Caco-2 (cell line): Measurements from ENCODE around the gene GSTT2B. TPM values are rescaled to one million over a fixed set of nuclear protein-coding genes. Genes with fewer than 3 reads are reported as not detected.
A peak's percentile ranks its signal among the peaks of the same experiment; 100 is the strongest.
"Not testable (repeated sequence)": the region's sequence is repeated elsewhere in the genome, so short reads cannot be mapped to it uniquely, and the experiment has no call there.

ENCODE experiments used
- BruUV-seq: library from RNA; stranded (reverse); fragments of 400-500 nt; replicated peaks from 2 replicates; lab custom pipeline; 2021; lab: Mats Ljungman, UMichigan
- CTCF ChIA-PET: fragments of 300-600 bp; sonication (Branson Sonifier 250); formaldehyde crosslinking; loops from one replicate; lab custom pipeline; 2022; ENCODE audit warnings: antibody characterized with exemption; lab: Charles Lee
- POLR2A ChIA-PET: fragments of 300-600 bp; sonication (Branson Sonifier 250); formaldehyde crosslinking; loops from one replicate; lab custom pipeline; 2022; ENCODE audit warnings: antibody characterized with exemption; lab: Charles Lee
- DNase-seq, 2 experiments: peaks; one replicate each; pipeline versions ENCODE4 v3.0.0 to v3.0.0-alpha.2; 2020 to 2022
- H3K27me3 ChIP-seq: replicated peaks from 2 replicates; pipeline ENCODE4 v1.6.0; 2011; ENCODE audit warnings: low read length; ENCODE audit not compliant: control insufficient read depth, insufficient read depth
- H3K36me3 ChIP-seq: 2 replicates; pipeline ENCODE4 v1.5.1; 2011; ENCODE audit warnings: low read length; ENCODE audit not compliant: control insufficient read depth, insufficient read depth
- H3K4me1 ChIP-seq: fragments of 250-450 bp; sonication (Bioruptor Pico); 2 replicates; pipeline ENCODE4 v1.5.1; 2020; ENCODE audit warnings: mild to moderate bottlenecking
- H3K4me3 ChIP-seq: 2 replicates; pipeline ENCODE4 v1.5.1; 2011; ENCODE audit warnings: low read depth, mild to moderate bottlenecking, control low read depth, low read length
- H3K9me3 ChIP-seq: fragments of 250-450 bp; sonication (Bioruptor Pico); 2 replicates; pipeline ENCODE4 v1.5.1; 2020; ENCODE audit warnings: mild to moderate bottlenecking, moderate library complexity
- H3K27ac Mint-ChIP-seq: one replicate; pipeline ENCODE4 v1.8.0; 2022; ENCODE audit warnings: mixed read lengths; ENCODE audit not compliant: unreplicated experiment
- H3K27me3 Mint-ChIP-seq: one replicate; pipeline ENCODE4 v1.8.0; 2022; ENCODE audit warnings: mixed read lengths; ENCODE audit not compliant: insufficient read depth, unreplicated experiment
- H3K36me3 Mint-ChIP-seq: one replicate; pipeline ENCODE4 v1.8.0; 2022; ENCODE audit warnings: mild to moderate bottlenecking, mixed read lengths; ENCODE audit not compliant: insufficient read depth, unreplicated experiment
- H3K4me1 Mint-ChIP-seq: one replicate; pipeline ENCODE4 v1.8.0; 2022; ENCODE audit warnings: low read depth, mixed read lengths; ENCODE audit not compliant: unreplicated experiment
- H3K4me3 Mint-ChIP-seq: one replicate; pipeline ENCODE4 v1.8.0; 2022; ENCODE audit warnings: mild to moderate bottlenecking, moderate library complexity, mixed read lengths; ENCODE audit not compliant: unreplicated experiment
- H3K9me3 Mint-ChIP-seq: one replicate; pipeline ENCODE4 v1.8.0; 2022; ENCODE audit warnings: mixed read lengths; ENCODE audit not compliant: unreplicated experiment
- CTCF ChIP-seq, 2 experiments: fragments of 200-600 bp in 1 of 2; IDR thresholded peaks; 1 replicate in 1 of 2; 2 replicates in 1 of 2; pipeline versions ENCODE4 v1.5.1 to v1.8.0; 2011 to 2022; ENCODE audit warnings: antibody characterized with exemption in 1 of 2, control low read depth in 1 of 2, inconsistent platforms in 1 of 2, low read depth in 1 of 2, low read length in 1 of 2, mild to moderate bottlenecking in 1 of 2, moderate library complexity in 1 of 2; ENCODE audit not compliant: insufficient read depth in 1 of 2, severe bottlenecking in 1 of 2, unreplicated experiment in 1 of 2
- intact Hi-C: fragments of 100-400 bp; cut with micrococcal nuclease; formaldehyde crosslinking; loops from one replicate; pipeline ENCODE4 v1.10.0; 2022; ENCODE audit not compliant: unreplicated experiment
- total RNA-seq: library from RNA; stranded (reverse); gene quantifications from 2 replicates; pipeline ENCODE4 v1.2.3, GENCODE V29; 2022

GSTT2B gene
- total RNA-seq, 1 experiment from 2014 or later = 9.6 TPM

DNA sequence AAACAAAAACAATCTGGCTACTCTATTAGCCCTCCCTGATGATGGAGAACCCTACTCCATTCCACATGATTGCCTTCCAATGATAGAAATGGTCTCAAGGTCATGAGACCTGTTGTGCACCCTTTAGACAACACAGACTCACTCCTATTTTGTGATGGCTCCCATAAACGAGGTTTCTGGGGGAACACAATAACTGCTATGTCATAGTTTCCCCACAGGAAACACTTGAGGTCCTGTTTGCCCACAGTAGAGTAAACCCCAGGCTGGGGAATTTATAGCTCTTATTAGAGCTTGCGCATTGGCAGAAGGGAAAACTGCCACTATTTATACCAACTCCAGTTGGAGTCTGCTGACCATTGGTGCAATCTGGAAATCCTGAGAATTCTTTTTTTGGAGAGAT is 38.1 kb downstream of the GSTT2B start:
- no TSS peak for BruUV-seq

DNA sequence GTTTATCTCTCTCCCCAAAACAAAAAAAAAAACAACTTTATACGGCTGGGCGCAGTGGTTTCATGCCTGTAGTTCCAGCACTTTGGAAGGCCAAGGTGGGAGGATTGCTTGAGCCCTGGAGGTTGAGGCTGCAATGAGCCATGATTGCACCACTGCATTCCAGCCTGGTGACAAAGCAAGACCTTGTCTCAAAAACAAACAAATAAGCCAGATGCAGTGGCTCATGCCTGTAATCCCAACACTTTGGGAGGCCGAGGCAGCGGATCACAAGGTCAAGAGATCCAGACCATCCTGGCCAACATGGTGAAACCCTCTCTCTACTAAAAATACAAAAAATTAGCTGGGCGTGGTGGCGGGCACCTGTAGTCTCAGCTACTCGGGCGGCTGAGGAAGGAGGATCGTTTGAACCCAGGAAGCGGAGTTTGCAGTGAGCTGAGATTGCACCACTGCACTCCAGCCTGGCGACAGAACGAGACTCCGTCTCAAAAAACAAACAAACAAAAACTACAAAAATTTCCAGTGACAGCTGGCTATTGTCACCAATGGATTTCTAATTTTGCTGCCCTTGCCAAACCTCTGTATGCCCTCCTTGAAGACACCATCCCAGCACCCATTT is 39.3 kb downstream of the GSTT2B start:
- H3K27me3 Mint-ChIP-seq, H3K4me3 ChIP-seq, BruUV-seq, H3K36me3 Mint-ChIP-seq, H3K9me3 ChIP-seq, POLR2A ChIA-PET, H3K4me1 Mint-ChIP-seq, H3K27me3 ChIP-seq, intact Hi-C loops, H3K4me3 Mint-ChIP-seq, H3K27ac Mint-ChIP-seq, H3K36me3 ChIP-seq, H3K4me1 ChIP-seq, H3K9me3 Mint-ChIP-seq: not testable (repeated sequence)
- CTCF ChIA-PET = interaction anchor here (2.4 kb wide), 1 partner anchor 28 kb away, joined by 26 read pairs; the partner anchor contains the start of gene MIF
- DNase-seq = peak in 1 of 2 experiments; percentile 34

More for the DNA sequence above, 38.1 kb downstream of the GSTT2B start:
- Mint-ChIP-seq H3K36me3 (peaks cover 5% of the 10 kb centered on the region), H3K9me3 (no peaks in the 10 kb centered on the region), H3K4me3 (no peak overlapping the region), H3K27me3 (no peaks in the 10 kb centered on the region), H3K27ac (no peak overlapping the region), H3K4me1 (peaks cover 7% of the 10 kb centered on the region)
- H3K4me3 ChIP-seq = no peak overlapping the region
- H3K27me3 ChIP-seq = no peaks in the 10 kb centered on the region
- peaks cover 7% of the 10 kb centered on the region for H3K4me1 ChIP-seq
- no peak for DNase-seq
- CTCF ChIA-PET = no interaction called here
- POLR2A ChIA-PET = no interaction called here
- TF ChIP-seq CTCF (IDR thresholded peaks at IDR 0.05; ENCODE audit: insufficient read depth in 1 of 2, low read depth in 1 of 2, low read length in 1 of 2, severe bottlenecking in 1 of 2, unreplicated experiment in 1 of 2) = no peak
- peaks cover 7% of the 10 kb centered on the region; the same call in 1 of the 2 replicates for H3K9me3 ChIP-seq
- intact Hi-C loops = no loop called here
- H3K36me3 ChIP-seq = no peaks in the 10 kb centered on the region

- BruUV-seq, H3K27me3 Mint-ChIP-seq, H3K4me1 Mint-ChIP-seq, intact Hi-C loops, H3K36me3 Mint-ChIP-seq, H3K4me3 ChIP-seq, H3K9me3 ChIP-seq, DNase-seq, H3K9me3 Mint-ChIP-seq, H3K36me3 ChIP-seq, H3K27me3 ChIP-seq, H3K4me1 ChIP-seq: not testable (repeated sequence)
- peak overlapping the region; percentile 92 for H3K27ac Mint-ChIP-seq
- ChIA-PET CTCF (interaction anchor here (1.0 to 2.4 kb wide), 3 partner anchors 18 to 32 kb away, joined by 3 to 26 read pairs (median 10); partner anchors contain the start of gene MIF), POLR2A (interaction anchor here (0.6 to 1.2 kb wide), 3 partner anchors 24 to 31 kb away, joined by 5 to 10 read pairs (median 6); partner anchors contain the start of gene MIF)
- H3K4me3 Mint-ChIP-seq = peak overlapping the region; percentile 12
Measured at GRCh38 chr22:23920267-23920611, 40.8 kb downstream of the GSTT2B start.

DNA sequence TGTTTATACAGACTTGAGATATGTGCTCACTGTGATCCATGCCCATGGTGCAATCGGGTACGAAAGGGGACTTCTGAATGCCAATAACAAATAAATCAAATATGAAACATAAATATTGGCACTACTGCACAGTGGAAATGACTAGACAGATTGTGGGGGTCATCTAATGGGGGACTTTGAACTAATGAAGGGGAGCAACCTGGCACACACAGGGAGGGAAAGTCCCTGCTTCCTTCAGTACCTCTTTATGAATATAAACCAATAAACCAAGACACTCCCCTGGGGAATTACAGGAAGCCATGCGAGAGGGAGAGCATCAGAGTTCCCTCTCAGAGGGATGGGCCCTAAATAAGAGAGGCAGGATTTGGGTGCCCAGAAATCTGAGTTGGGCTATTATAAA is 45.7 kb downstream of the GSTT2B start:
- ChIA-PET CTCF (no interaction called here), POLR2A (no interaction called here)
- no peak for TF ChIP-seq CTCF (IDR thresholded peaks at IDR 0.05; ENCODE audit: insufficient read depth in 1 of 2, low read depth in 1 of 2, low read length in 1 of 2, severe bottlenecking in 1 of 2, unreplicated experiment in 1 of 2)
- H3K36me3 ChIP-seq = no peaks in the 10 kb centered on the region
- Mint-ChIP-seq H3K4me3 (no peak overlapping the region), H3K9me3 (no peaks in the 10 kb centered on the region), H3K27ac (no peak overlapping the region), H3K27me3 (no peaks in the 10 kb centered on the region), H3K4me1 (peaks cover 15% of the 10 kb centered on the region), H3K36me3 (peaks cover 8% of the 10 kb centered on the region)
- no peak for DNase-seq
- H3K9me3 ChIP-seq = no peaks in the 10 kb centered on the region
- peaks cover 19% of the 10 kb centered on the region for H3K4me1 ChIP-seq
- no peaks in the 10 kb centered on the region for H3K27me3 ChIP-seq
- BruUV-seq = no TSS peak
- H3K4me3 ChIP-seq = no peak overlapping the region
- intact Hi-C loops = no loop called here
